OCI-LY1 (cell line): Measurements from ENCODE around the gene POU1F1.

Experiments used
- H2AFZ ChIP-seq: fragments of 200-600 bp; sonication (generic), shearing (Covaris generic); 2 replicates; pipeline ENCODE4 v1.6.0; 2014; ENCODE audit warnings: antibody characterized with exemption, mild to moderate bottlenecking, low read length
- H3F3A ChIP-seq: fragments of 200-600 bp; sonication (generic), shearing (Covaris generic); 2 replicates; pipeline ENCODE4 v1.6.0; 2014; ENCODE audit warnings: mild to moderate bottlenecking, antibody characterized with exemption, low read length, moderate library complexity; ENCODE audit not compliant: insufficient read depth
- H3K27ac ChIP-seq: fragments of 200-600 bp; sonication (generic); 2 replicates; pipeline ENCODE4 v1.5.1; 2014; ENCODE audit warnings: low read length, mixed run types, mild to moderate bottlenecking, low read depth; ENCODE audit not compliant: poor library complexity, severe bottlenecking
- H3K27me3 ChIP-seq: fragments of 200-600 bp; sonication (generic); 2 replicates; pipeline ENCODE4 v1.6.0; 2014; ENCODE audit warnings: antibody characterized with exemption, mild to moderate bottlenecking, low read length, moderate library complexity; ENCODE audit not compliant: insufficient read depth
- H3K36me3 ChIP-seq: fragments of 200-600 bp; sonication (generic); 2 replicates; pipeline ENCODE4 v1.6.1; 2014; ENCODE audit warnings: mild to moderate bottlenecking, antibody characterized with exemption, low read length, moderate library complexity, mixed read lengths; ENCODE audit not compliant: insufficient read depth
- H3K4me1 ChIP-seq: fragments of 200-600 bp; sonication (generic); 2 replicates; pipeline ENCODE4 v1.5.1; 2014; ENCODE audit warnings: mild to moderate bottlenecking, low read length, moderate library complexity; ENCODE audit not compliant: insufficient read depth, severe bottlenecking
- H3K4me2 ChIP-seq: fragments of 200-600 bp; sonication (generic), shearing (Covaris generic); 2 replicates; pipeline ENCODE4 v1.6.1; 2014; ENCODE audit warnings: low read length
- H3K4me3 ChIP-seq: fragments of 200-600 bp; sonication (generic); 2 replicates; pipeline ENCODE4 v1.5.1; 2014; ENCODE audit warnings: low read length, low read depth, mild to moderate bottlenecking, mixed read lengths; ENCODE audit not compliant: poor library complexity, severe bottlenecking
- H3K79me2 ChIP-seq: fragments of 200-600 bp; shearing (Covaris generic); 2 replicates; pipeline ENCODE4 v1.6.1; 2016; ENCODE audit warnings: mixed run types, low read length, mixed read lengths; ENCODE audit not compliant: insufficient read depth
- H3K9ac ChIP-seq: fragments of 200-600 bp; sonication (generic), shearing (Covaris generic); 2 replicates; pipeline ENCODE4 v1.6.1; 2014; ENCODE audit warnings: mild to moderate bottlenecking, low read length, mixed read lengths
- H3K9me2 ChIP-seq: fragments of 200-600 bp; sonication (generic), shearing (Covaris generic); 2 replicates; pipeline ENCODE4 v1.6.1; 2014; ENCODE audit warnings: low read depth, mild to moderate bottlenecking, low read length, mixed read lengths
- H3K9me3 ChIP-seq: fragments of 200-600 bp; shearing (Covaris generic); 2 replicates; pipeline ENCODE4 v1.6.1; 2014; ENCODE audit warnings: low read length, mixed read lengths
- H4K20me1 ChIP-seq: fragments of 200-600 bp; sonication (generic), shearing (Covaris generic); 2 replicates; pipeline ENCODE4 v1.6.0; 2016; ENCODE audit warnings: mild to moderate bottlenecking, low read length; ENCODE audit not compliant: insufficient read depth
- EZH2 ChIP-seq: fragments of 200-600 bp; sonication (generic), shearing (Covaris generic); IDR thresholded peaks from 2 replicates; pipeline ENCODE4 v1.8.0; 2017; ENCODE audit warnings: borderline replicate concordance, mixed run types, mild to moderate bottlenecking, antibody characterized with exemption, low read length, moderate library complexity, mixed read lengths
- TF ChIP-seq, protein P1 (sequence below): fragments of 200-600 bp; sonication (generic), shearing (Covaris generic); IDR thresholded peaks from 2 replicates; pipeline ENCODE4 v1.5.1; 2017; ENCODE audit warnings: mild to moderate bottlenecking, antibody characterized with exemption, low read length, moderate library complexity, mixed read lengths

POU1F1 gene

DNA sequence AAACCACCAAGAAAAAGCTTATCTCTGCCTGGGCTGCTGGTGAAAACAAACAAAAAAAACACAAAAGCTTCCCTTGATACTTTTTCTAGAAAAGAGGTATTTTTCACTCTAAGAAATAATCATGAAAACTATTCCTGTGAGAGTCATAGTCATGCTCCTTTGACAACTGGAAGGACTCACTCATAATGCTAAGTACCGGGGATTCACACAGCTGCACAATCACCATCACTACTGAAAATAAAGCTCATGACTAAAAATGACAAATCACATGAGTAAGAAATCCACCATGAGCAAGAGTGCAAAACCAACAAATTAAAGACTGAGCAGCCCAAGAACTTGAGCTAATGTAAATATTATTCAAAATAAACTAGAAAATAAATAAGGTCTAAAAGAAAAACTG is 10.6 kb upstream of the POU1F1 start:
- no peaks in the 10 kb centered on the region for H3F3A ChIP-seq
- no peak for TF ChIP-seq EZH2
- TF ChIP-seq, protein P1, sequence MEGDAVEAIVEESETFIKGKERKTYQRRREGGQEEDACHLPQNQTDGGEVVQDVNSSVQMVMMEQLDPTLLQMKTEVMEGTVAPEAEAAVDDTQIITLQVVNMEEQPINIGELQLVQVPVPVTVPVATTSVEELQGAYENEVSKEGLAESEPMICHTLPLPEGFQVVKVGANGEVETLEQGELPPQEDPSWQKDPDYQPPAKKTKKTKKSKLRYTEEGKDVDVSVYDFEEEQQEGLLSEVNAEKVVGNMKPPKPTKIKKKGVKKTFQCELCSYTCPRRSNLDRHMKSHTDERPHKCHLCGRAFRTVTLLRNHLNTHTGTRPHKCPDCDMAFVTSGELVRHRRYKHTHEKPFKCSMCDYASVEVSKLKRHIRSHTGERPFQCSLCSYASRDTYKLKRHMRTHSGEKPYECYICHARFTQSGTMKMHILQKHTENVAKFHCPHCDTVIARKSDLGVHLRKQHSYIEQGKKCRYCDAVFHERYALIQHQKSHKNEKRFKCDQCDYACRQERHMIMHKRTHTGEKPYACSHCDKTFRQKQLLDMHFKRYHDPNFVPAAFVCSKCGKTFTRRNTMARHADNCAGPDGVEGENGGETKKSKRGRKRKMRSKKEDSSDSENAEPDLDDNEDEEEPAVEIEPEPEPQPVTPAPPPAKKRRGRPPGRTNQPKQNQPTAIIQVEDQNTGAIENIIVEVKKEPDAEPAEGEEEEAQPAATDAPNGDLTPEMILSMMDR = no peak
- H2AFZ ChIP-seq = no peak overlapping the region
- no peaks in the 10 kb centered on the region for H4K20me1 ChIP-seq
- no peaks in the 10 kb centered on the region for H3K9me3 ChIP-seq
- H3K4me3 ChIP-seq = no peak overlapping the region
- no peaks in the 10 kb centered on the region for H3K79me2 ChIP-seq
- no peaks in the 10 kb centered on the region for H3K36me3 ChIP-seq
- no peaks in the 10 kb centered on the region for H3K4me1 ChIP-seq
- H3K4me2 ChIP-seq = no peak overlapping the region
- no peak overlapping the region for H3K27ac ChIP-seq
- H3K9me2 ChIP-seq = no peaks in the 10 kb centered on the region
- H3K27me3 ChIP-seq = no peaks in the 10 kb centered on the region
- H3K9ac ChIP-seq = no peak overlapping the region

DNA sequence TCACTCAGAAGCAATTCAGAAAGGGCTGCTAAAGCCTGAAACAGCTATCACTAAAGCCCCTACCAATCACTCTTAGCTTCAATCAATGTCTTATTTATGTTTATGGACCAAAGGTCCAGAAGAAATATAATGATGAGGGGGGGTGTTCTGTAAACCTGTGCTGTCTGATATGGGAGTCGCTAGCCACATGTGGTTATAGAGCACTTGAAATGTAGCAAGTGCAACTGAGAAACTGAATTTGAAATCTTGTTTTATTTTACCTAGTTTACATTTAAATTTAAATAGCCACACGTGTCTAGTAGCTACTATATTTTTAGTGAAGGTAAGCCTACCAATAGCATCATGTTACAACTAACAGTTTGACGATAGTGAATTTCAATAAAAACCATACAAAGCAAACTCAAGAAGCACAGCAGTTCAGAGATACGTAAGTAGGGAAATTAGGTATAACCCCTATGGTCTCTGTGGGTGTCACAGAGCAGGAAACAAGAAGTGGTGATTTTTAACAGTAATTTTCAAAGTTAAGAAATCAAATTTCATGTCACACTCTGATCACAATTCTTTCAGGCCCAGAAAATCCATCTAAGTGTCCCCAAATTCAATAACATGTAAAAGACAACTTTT is 3.6 kb downstream of the POU1F1 start:
- Histone ChIP-seq H3K4me3 (no peak overlapping the region), H3K9ac (no peak overlapping the region), H3K4me2 (no peak overlapping the region), H3K9me3 (no peaks in the 10 kb centered on the region), H3K4me1 (no peaks in the 10 kb centered on the region), H3K79me2 (no peaks in the 10 kb centered on the region), H3F3A (no peaks in the 10 kb centered on the region), H3K9me2 (no peaks in the 10 kb centered on the region), H2AFZ (no peak overlapping the region), H4K20me1 (no peaks in the 10 kb centered on the region), H3K27me3 (0 out of 2 replicates have a peak, but pooled peaks cover 4% of the 10 kb centered on the region), H3K36me3 (no peaks in the 10 kb centered on the region), H3K27ac (no peak overlapping the region)
- TF ChIP-seq EZH2 = no peak
- TF ChIP-seq, protein P1 = no peak

DNA sequence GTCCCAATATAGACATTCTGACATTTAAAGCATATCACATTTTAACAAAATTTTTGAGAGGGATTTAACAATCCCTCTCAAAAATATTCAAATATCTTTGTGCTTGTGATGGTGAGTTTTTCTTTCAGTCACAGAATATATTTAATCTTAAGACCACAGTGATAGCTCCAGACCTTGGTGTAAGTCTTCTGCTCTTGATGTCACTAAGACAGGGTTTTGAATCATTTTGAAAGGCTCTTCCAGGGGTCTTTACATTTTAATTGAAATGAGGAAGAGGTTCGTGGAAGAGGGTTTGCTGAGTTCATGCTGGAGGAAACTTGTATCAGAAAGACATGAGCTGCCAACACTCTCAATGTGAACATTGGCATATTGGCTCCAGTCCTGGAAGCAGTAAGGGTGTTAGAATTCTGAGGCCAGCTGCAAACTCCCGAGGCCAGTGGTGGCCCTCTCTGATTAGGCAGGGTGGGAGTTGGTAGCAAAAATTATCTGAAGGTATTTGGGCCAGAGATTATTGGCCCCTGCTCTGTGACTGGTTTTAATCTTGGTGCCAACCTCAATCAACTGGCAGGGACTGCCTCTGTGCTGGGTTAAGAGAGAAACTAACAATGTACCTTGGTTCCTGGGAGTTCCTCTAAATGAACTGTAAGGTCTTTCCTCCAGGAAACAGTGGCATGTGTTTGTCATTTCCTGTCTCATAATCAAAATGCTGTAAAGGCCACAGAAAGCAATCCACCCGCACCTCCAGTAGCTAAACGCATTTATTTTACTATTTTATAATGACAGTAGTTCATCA is 5.3 kb downstream of the POU1F1 start:
- no peak overlapping the region for H3K4me3 ChIP-seq
- no peaks in the 10 kb centered on the region for H3K4me1 ChIP-seq
- H3K4me2 ChIP-seq = no peak overlapping the region
- H3K27ac ChIP-seq = no peak overlapping the region
- H3K27me3 ChIP-seq = 0 out of 2 replicates have a peak, but pooled peaks cover 4% of the 10 kb centered on the region
- no peak overlapping the region for H2AFZ ChIP-seq
- H3K36me3 ChIP-seq = no peaks in the 10 kb centered on the region
- no peaks in the 10 kb centered on the region for H3K9me3 ChIP-seq
- H3K79me2 ChIP-seq = no peaks in the 10 kb centered on the region
- TF ChIP-seq, protein P1 = no peak
- TF ChIP-seq EZH2 = no peak
- H3F3A ChIP-seq = no peaks in the 10 kb centered on the region
- no peak overlapping the region for H3K9ac ChIP-seq
- H3K9me2 ChIP-seq = no peaks in the 10 kb centered on the region
- H4K20me1 ChIP-seq = no peaks in the 10 kb centered on the region
